ENCODE results near the gene CAPN9.

CAPN9 gene

DNA sequence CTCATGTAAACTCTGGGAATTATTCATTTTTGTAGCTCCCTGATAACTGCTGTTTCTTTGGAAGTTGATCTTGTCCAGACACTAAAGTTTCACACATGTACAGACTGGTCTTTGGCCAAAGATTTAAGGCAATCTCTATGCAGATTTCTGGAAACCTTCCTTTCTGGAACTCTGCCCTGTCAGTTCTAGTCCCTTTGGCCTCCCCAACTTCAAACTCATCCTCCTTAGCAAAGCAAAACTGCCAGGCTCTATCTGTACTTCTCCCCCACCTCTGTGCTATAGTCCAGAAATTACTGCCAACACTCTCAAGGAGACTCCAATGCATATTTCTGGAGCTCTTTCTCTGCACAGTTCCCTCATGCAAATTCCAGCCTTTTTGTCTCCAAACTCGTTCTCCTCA is 84.6 kb downstream of the CAPN9 start:
- TF ChIP-seq, protein P1, sequence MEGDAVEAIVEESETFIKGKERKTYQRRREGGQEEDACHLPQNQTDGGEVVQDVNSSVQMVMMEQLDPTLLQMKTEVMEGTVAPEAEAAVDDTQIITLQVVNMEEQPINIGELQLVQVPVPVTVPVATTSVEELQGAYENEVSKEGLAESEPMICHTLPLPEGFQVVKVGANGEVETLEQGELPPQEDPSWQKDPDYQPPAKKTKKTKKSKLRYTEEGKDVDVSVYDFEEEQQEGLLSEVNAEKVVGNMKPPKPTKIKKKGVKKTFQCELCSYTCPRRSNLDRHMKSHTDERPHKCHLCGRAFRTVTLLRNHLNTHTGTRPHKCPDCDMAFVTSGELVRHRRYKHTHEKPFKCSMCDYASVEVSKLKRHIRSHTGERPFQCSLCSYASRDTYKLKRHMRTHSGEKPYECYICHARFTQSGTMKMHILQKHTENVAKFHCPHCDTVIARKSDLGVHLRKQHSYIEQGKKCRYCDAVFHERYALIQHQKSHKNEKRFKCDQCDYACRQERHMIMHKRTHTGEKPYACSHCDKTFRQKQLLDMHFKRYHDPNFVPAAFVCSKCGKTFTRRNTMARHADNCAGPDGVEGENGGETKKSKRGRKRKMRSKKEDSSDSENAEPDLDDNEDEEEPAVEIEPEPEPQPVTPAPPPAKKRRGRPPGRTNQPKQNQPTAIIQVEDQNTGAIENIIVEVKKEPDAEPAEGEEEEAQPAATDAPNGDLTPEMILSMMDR (IDR thresholded peaks at IDR 0.05) = no peak
- no peak for TF ChIP-seq ZFX (IDR thresholded peaks at IDR 0.05; ENCODE audit: borderline replicate concordance)
- H3K27ac ChIP-seq = no peak overlapping the region

DNA sequence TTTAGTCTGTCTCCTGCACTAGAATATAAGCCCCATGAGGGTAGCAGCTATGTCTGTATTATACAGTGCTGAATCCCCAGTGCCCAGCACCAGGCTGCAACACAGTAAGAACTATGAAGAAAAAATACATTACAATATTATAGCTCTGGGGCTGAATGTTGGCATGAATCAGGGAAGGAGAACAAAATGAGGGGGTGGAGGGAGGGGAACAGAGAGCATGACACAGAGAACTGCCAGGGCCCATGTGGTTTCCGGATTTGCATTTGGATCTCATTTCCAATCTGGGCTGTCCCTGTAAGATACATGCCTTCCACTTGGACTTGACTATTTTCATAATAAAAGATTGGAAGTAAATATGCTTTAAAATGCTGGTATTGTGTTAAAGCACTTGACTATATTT is 85.3 kb downstream of the CAPN9 start:
- no peak for TF ChIP-seq ZFX (IDR thresholded peaks at IDR 0.05; ENCODE audit: borderline replicate concordance)
- TF ChIP-seq, protein P1 (IDR thresholded peaks at IDR 0.05) = no peak
- no peak overlapping the region for H3K27ac ChIP-seq

- no peak for TF ChIP-seq ZFX (IDR thresholded peaks at IDR 0.05; ENCODE audit: borderline replicate concordance)
- TF ChIP-seq, protein P1 (IDR thresholded peaks at IDR 0.05) = no peak
- no peak overlapping the region for H3K27ac ChIP-seq
Measured at GRCh38 chr1:230833511-230833910, 86.3 kb downstream of the CAPN9 start.

GRCh38 chr1:230834292-230834691 is 87.1 kb downstream of the CAPN9 start:
- no peak overlapping the region for H3K27ac ChIP-seq
- TF ChIP-seq ZFX (IDR thresholded peaks at IDR 0.05; ENCODE audit: borderline replicate concordance) = no peak
- TF ChIP-seq, protein P1 (IDR thresholded peaks at IDR 0.05) = no peak

- no peak for TF ChIP-seq ZFX (IDR thresholded peaks at IDR 0.05; ENCODE audit: borderline replicate concordance)
- TF ChIP-seq, protein P1 (IDR thresholded peaks at IDR 0.05) = no peak
Measured at GRCh38 chr1:230836347-230836746, 89.2 kb downstream of the CAPN9 start.

GRCh38 chr1:230836793-230837192 is 89.6 kb downstream of the CAPN9 start:
- TF ChIP-seq ZFX (IDR thresholded peaks at IDR 0.05; ENCODE audit: borderline replicate concordance) = no peak
- TF ChIP-seq, protein P1 (IDR thresholded peaks at IDR 0.05) = no peak
- no peak overlapping the region for H3K27ac ChIP-seq

More at GRCh38 chr1:230836347-230836746, 89.2 kb downstream of the CAPN9 start:
- no peak overlapping the region for H3K27ac ChIP-seq

- no peak overlapping the region for H3K27ac ChIP-seq
Measured at GRCh38 chr1:230839173-230839572, 92.0 kb downstream of the CAPN9 start.

More at GRCh38 chr1:230839173-230839572, 92.0 kb downstream of the CAPN9 start:
- no peak for TF ChIP-seq ZFX (IDR thresholded peaks at IDR 0.05; ENCODE audit: borderline replicate concordance)
- TF ChIP-seq, protein P1 (IDR thresholded peaks at IDR 0.05) = no peak

Data from 22Rv1 (cell line).